Esophagus squamous epithelium (tissue), 5 donors: ENCODE results near the gene MTCH1. TPM values are rescaled to one million over a fixed set of nuclear protein-coding genes. Genes with fewer than 3 reads are reported as not detected.

ENCODE experiments used
- DNase-seq: peaks from one replicate; lab custom pipeline; 2025; lab: John Stamatoyannopoulos, UW
- H3K27ac ChIP-seq, 4 donors: fragments of 200-600 bp; sonication (generic); one replicate each; pipeline ENCODE4 v1.5.1; 2016 to 2019; ENCODE audit warnings: mild to moderate bottlenecking in 1 of 4
- H3K27me3 ChIP-seq, 4 donors: fragments of 200-600 bp; sonication (generic); 1 replicate in 3 of 4; 2 replicates in 1 of 4; pipeline versions ENCODE4 v1.5.1 to v1.6.0; 2017 to 2021; ENCODE audit warnings: antibody characterized with exemption in 1 of 4
- H3K36me3 ChIP-seq, 3 donors: fragments of 200-600 bp; sonication (generic); one replicate each; pipeline ENCODE4 v1.5.1; 2016 to 2019
- H3K4me1 ChIP-seq, 3 donors: fragments of 200-600 bp; sonication (generic); one replicate each; pipeline ENCODE4 v1.5.1; 2017 to 2019
- H3K4me3 ChIP-seq, 4 donors: fragments of 200-600 bp; sonication (generic); 1 replicate in 3 of 4; 2 replicates in 1 of 4; pipeline ENCODE4 v1.5.1; 2016 to 2019; ENCODE audit warnings: mild to moderate bottlenecking in 2 of 4, moderate library complexity in 1 of 4
- H3K9me3 ChIP-seq, 3 donors: fragments of 200-600 bp; sonication (generic); one replicate each; pipeline ENCODE4 v1.5.1; 2016 to 2019
- POLR2A ChIP-seq, 4 donors: fragments of 450-650 bp; IDR thresholded peaks; one replicate each; pipeline ENCODE4 v1.6.1; 2017; ENCODE audit warnings: antibody characterized with exemption in 4 of 4, mild to moderate bottlenecking in 4 of 4, moderate library complexity in 3 of 4
- WGBS, 2 donors: methylation state at CpG; one replicate each; pipeline ENCODE4 v1.1.5; 2018; 5-methylcytosine and 5-hydroxymethylcytosine counted together
- intact Hi-C: fragments of 100-400 bp; cut with DNase I; formaldehyde crosslinking; loops from one replicate; pipeline ENCODE4 v1.15.0; 2022
- total RNA-seq, 4 donors: library from RNA; depleted of rRNA; stranded (reverse); fragments of >200 nt; gene quantifications; one replicate each; pipeline ENCODE4 v1.1.0, GENCODE V29; 2016
- TF ChIP-seq, protein P1 (sequence below), 6 experiments: fragments of 450-650 bp in 4 of 6; fragments of 200-600 bp in 2 of 6; sonication (generic) in 2 of 6; IDR thresholded peaks; one replicate each; pipeline ENCODE4 v1.5.1; 2016 to 2019; ENCODE audit warnings: antibody characterized with exemption in 6 of 6, mild to moderate bottlenecking in 4 of 6, moderate library complexity in 4 of 6
- donor health status: DM: yes; HTN: yes; CAD: no.

MTCH1 gene
- total RNA-seq, 4 donors from 2014 or later = 101 to 153 (median 111) TPM

DNA sequence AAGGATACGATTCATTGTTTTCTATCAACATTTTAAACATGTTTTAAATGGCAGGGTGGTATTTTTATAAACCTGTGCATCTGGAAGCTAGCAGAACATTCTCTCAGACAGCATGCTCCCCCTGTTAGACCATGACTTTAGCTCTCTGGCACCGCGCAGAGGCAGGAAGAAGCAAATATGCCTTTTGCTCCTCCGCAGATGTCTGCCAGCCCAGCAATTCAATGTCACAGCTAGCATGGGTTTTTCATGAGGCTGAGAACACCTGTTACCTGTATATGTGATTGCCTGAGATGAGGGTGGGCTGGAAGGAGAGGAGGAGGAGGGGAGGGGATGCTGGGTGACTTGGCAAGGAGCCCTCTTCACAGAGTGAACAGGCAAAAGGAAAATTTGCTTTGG lies 6.7 kb downstream of the MTCH1 start:
- no peak overlapping the region for H3K4me3 ChIP-seq
- peaks cover 11 to 56% (median 25%) of the 10 kb centered on the region in 3 donors for H3K4me1 ChIP-seq
- TF ChIP-seq POLR2A (IDR thresholded peaks at IDR 0.05) = no peak
- TF ChIP-seq, protein P1, sequence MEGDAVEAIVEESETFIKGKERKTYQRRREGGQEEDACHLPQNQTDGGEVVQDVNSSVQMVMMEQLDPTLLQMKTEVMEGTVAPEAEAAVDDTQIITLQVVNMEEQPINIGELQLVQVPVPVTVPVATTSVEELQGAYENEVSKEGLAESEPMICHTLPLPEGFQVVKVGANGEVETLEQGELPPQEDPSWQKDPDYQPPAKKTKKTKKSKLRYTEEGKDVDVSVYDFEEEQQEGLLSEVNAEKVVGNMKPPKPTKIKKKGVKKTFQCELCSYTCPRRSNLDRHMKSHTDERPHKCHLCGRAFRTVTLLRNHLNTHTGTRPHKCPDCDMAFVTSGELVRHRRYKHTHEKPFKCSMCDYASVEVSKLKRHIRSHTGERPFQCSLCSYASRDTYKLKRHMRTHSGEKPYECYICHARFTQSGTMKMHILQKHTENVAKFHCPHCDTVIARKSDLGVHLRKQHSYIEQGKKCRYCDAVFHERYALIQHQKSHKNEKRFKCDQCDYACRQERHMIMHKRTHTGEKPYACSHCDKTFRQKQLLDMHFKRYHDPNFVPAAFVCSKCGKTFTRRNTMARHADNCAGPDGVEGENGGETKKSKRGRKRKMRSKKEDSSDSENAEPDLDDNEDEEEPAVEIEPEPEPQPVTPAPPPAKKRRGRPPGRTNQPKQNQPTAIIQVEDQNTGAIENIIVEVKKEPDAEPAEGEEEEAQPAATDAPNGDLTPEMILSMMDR (IDR thresholded peaks at IDR 0.05) = peak in 5 of 6 experiments; percentile 12 to 45 (median 32)
- no peaks in the 10 kb centered on the region for H3K27me3 ChIP-seq
- no peak overlapping the region for H3K27ac ChIP-seq
- WGBS, 2 donors = 39 to 45% methylated on average over 4 of the region's 4 CpGs
- no peak for DNase-seq
- H3K9me3 ChIP-seq = no peaks in the 10 kb centered on the region
- intact Hi-C loops = no loop called here
- peaks cover 32 to 76% (median 36%) of the 10 kb centered on the region in 3 donors for H3K36me3 ChIP-seq

DNA sequence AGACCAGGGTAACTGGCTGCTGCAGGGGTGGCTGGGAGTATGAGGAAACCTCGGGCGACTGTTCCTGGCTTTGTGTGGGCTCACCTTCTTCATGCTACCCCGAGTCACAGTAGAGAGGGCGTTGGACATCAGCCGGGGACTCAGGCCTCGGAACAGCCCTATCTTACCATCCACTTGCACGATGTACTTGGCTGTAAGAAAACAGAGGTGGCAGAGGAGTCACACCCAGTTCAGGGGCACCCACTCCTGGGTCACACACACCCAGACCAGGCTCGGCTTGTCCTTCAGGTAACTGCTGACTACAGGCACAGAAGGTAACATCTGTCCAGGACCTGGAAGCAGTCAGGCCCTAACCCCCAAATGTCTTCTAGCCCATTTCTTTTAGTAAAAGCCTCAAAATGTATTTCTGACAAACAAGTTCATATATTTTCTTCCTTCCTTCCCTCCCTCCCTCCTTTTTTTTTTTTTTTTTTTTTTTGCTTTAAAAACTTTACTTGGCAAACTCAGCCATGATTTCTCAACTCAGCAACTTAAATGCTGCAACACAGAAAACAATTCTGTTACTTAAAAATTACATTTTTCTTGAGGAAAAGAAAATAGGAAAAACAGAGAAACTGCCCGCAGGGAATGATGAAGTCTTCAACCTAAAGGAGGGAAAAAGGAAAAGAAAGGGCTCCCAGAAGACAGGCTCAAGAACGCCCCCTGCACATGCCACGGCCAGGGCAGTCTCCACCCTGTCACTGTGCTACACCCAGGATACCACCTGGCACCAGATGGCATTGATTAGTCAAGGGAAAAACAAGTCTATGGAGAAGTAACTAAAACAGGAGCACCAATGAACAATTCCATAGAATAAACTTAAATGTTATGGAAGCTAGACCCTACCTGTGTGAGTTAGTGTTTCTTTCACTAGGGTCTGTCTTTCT lies 7.3 kb downstream of the MTCH1 start:
- H3K4me3 ChIP-seq = no peak overlapping the region
- DNase-seq = no peak
- H3K9me3 ChIP-seq = no peaks in the 10 kb centered on the region
- WGBS, 2 donors = 80 to 84% methylated on average over 6 to 8 of the region's 11 CpGs
- no peak overlapping the region for H3K27ac ChIP-seq
- peaks cover 38 to 83% (median 39%) of the 10 kb centered on the region in 3 donors for H3K36me3 ChIP-seq
- TF ChIP-seq, protein P1 (IDR thresholded peaks at IDR 0.05) = no peak
- TF ChIP-seq POLR2A (IDR thresholded peaks at IDR 0.05) = no peak
- peaks cover 6 to 49% (median 19%) of the 10 kb centered on the region in 3 donors for H3K4me1 ChIP-seq
- no peaks in the 10 kb centered on the region for H3K27me3 ChIP-seq
- intact Hi-C loops = no loop called here

DNA sequence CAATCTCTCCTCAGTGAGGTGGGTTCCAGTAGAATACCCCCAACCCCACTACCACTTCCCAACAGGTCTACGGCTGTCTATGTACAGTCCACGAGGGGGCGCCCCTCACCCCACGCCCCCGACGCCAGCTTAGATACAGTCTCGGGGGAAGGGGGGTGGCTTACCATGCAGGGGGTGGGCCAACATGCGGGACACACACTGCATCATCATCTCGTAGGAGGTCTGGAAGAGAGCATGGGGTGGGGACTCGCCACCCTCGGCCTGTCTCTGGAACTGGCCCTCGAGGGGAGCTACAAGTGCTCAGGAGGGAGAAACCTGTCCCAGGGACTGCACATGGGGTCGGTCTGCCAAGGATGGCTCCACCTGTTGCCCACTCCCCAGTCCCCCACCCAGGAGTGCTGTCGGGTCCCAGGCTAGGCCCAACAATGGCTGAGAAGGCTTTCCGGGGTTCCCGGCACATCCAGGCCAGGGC lies 8.5 kb downstream of the MTCH1 start:
- DNase-seq = no peak
- H3K27me3 ChIP-seq = no peaks in the 10 kb centered on the region
- TF ChIP-seq, protein P1 (IDR thresholded peaks at IDR 0.05) = peak in 2 of 6 experiments; percentile 11 to 21
- TF ChIP-seq POLR2A (IDR thresholded peaks at IDR 0.05) = no peak
- peaks cover 2 to 37% (median 7%) of the 10 kb centered on the region in 3 donors for H3K4me1 ChIP-seq
- WGBS, 2 donors = 94 to 95% methylated on average over 2 to 3 of the region's 16 CpGs
- peaks cover 41 to 91% (median 47%) of the 10 kb centered on the region in 3 donors for H3K36me3 ChIP-seq
- H3K4me3 ChIP-seq = no peak overlapping the region
- no peaks in the 10 kb centered on the region for H3K9me3 ChIP-seq
- intact Hi-C loops = no loop called here
- no peak overlapping the region for H3K27ac ChIP-seq

DNA sequence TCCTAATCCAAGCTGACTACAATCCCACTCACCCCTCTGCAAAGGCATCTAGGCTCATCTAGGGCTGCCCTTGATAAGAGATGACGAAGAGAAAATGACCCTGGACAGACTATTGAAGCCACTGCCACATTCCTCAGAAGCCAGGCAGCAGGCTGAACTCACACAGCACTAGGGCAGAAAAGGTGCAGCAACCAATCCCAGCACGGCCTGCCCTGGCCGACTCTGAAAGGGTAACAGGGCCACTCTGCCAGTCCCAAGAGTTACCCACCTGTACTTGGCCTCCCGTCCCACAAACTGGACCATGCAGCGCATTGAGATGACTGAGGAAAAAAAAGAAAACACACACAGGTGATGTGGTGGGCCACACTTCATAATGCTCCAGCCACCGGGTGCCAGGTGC lies 9.1 kb downstream of the MTCH1 start:
- Histone ChIP-seq H3K27ac (no peak overlapping the region), H3K4me3 (no peak overlapping the region), H3K27me3 (no peaks in the 10 kb centered on the region), H3K4me1 (peaks cover 0 to 32% (median 7%) of the 10 kb centered on the region in 3 donors), H3K36me3 (peaks cover 47 to 96% (median 53%) of the 10 kb centered on the region in 3 donors), H3K9me3 (no peaks in the 10 kb centered on the region)
- DNase-seq = no peak
- 88 to 95% methylated on average over 5 to 6 of the region's 6 CpGs for WGBS, 2 donors
- TF ChIP-seq, protein P1 (IDR thresholded peaks at IDR 0.05) = no peak
- TF ChIP-seq POLR2A (IDR thresholded peaks at IDR 0.05) = no peak
- intact Hi-C loops = no loop called here

DNA sequence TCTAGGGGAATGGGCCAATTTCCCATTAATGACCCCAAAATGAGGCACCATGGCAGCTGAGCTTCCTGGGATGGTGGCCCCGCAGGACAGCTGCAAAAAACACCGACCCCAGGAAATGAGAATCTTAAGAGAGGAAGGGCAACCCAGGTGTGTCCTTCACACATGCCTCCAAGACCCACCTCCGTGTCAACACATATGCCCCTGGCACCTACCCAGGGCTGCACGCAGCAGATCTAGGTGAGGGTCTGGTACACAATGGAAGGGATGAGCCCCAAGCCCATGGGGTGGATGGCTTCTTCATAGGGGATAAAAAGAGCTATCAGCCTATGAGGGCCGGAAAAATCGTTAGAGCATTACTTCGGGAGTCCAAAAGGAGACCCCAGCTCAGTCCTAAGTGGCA lies 9.5 kb downstream of the MTCH1 start:
- TF ChIP-seq, protein P1 (IDR thresholded peaks at IDR 0.05) = no peak
- TF ChIP-seq POLR2A (IDR thresholded peaks at IDR 0.05) = no peak
- no peaks in the 10 kb centered on the region for H3K9me3 ChIP-seq
- DNase-seq = no peak
- 90 to 93% methylated on average over 4 to 7 of the region's 7 CpGs for WGBS, 2 donors
- peaks cover 0 to 27% (median 6%) of the 10 kb centered on the region in 3 donors for H3K4me1 ChIP-seq
- no peak overlapping the region for H3K4me3 ChIP-seq
- H3K27me3 ChIP-seq = no peaks in the 10 kb centered on the region
- H3K27ac ChIP-seq = no peak overlapping the region
- intact Hi-C loops = no loop called here
- H3K36me3 ChIP-seq = peaks cover 47 to 99% (median 57%) of the 10 kb centered on the region in 3 donors
